ENCODE data around the gene BIRC2. TPM values are rescaled to one million over a fixed set of nuclear protein-coding genes. Genes with fewer than 3 reads are reported as not detected.

The BIRC2 gene
- 58.3 and 64.2 TPM in 2 replicates for total RNA-seq

GRCh38 chr11:102346748-102347461 is at the start of gene BIRC2:
TSS of gene BIRC2 (plus strand) at chr11:102347214. CDS start at chr11:102349855, 2,641 bp downstream.

DNA sequence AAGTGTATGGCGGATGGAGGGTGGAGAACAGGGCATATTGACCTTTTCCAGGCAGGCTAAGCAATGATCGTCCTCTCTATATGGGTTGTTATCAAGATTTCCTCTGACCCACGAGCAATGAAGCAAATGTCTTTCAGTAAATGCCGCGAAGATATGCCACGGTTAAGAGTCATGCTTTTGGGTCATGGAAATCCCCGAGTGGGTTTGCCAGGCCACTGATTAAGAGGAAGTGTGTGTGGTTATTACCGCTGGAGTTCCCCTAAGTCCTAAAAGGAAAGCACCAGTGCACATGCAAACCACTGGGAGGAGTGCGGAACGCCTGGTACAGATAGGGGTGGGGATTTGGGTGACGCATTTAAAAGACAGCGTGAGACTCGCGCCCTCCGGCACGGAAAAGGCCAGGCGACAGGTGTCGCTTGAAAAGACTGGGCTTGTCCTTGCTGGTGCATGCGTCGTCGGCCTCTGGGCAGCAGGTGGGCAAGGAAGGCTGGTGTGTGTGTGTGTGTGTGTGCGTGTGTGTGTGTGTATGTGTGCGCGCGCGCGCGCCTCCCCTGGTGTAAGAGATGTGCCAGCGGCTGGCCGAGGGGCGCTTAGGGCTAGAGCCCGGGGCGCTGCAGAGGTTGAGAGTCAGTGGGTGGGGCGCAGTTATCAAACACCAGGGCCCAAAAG is 29.8 kb upstream of the BIRC2 start, which contains the start of gene BIRC3:
Gene BIRC3 (plus strand): TSS at position 386 of the 669 bp plus-strand sequence. CDS start 7,026 bp downstream, outside the sequence.

Other genes with a start within 250 kb of the BIRC2 start
- gene YAP1, start 236.8 kb upstream of the BIRC2 start, total RNA-seq: 158 and 240 TPM in 2 replicates
- gene BIRC3, start 29.7 kb upstream of the BIRC2 start, total RNA-seq: 0.50 and 0.89 TPM in 2 replicates
- 66.1 and 87.2 TPM in 2 replicates for gene TMEM123, start 105.6 kb downstream of the BIRC2 start, total RNA-seq
- gene MMP7, start 183.5 kb downstream of the BIRC2 start, total RNA-seq: not detected in 2 replicates

Data from uterine smooth muscle cell (primary cell).